Parathyroid adenoma (tissue), 2 donors: ENCODE results near the gene INPP5A.

Experiments used
- H2AFZ ChIP-seq: fragments of 300-600 bp; sonication (generic); one replicate; pipeline ENCODE4 v1.7.0; 2017; ENCODE audit warnings: antibody characterized with exemption, mild to moderate bottlenecking
- H3K27ac ChIP-seq: fragments of 300-600 bp; sonication (generic); one replicate; pipeline ENCODE4 v1.7.0; 2017
- H3K27me3 ChIP-seq: fragments of 300-600 bp; sonication (generic); one replicate; pipeline ENCODE4 v1.7.0; 2017; ENCODE audit warnings: low read length; ENCODE audit not compliant: control insufficient read depth, insufficient read depth
- H3K36me3 ChIP-seq: fragments of 300-600 bp; sonication (generic); one replicate; pipeline ENCODE4 v1.7.0; 2017; ENCODE audit warnings: low read length; ENCODE audit not compliant: control insufficient read depth, insufficient read depth
- H3K4me1 ChIP-seq: fragments of 300-600 bp; sonication (generic); one replicate; pipeline ENCODE4 v1.7.0; 2017; ENCODE audit warnings: control low read depth
- H3K4me2 ChIP-seq: fragments of 300-600 bp; sonication (generic); one replicate; pipeline ENCODE4 v1.7.0; 2017; ENCODE audit warnings: low read length
- H3K4me3 ChIP-seq: fragments of 300-600 bp; sonication (generic); one replicate; pipeline ENCODE4 v1.7.0; 2017; ENCODE audit warnings: low read depth, low read length
- H3K79me2 ChIP-seq: fragments of 300-600 bp; sonication (generic); one replicate; pipeline ENCODE4 v1.7.0; 2017; ENCODE audit warnings: control low read depth
- H3K9ac ChIP-seq: fragments of 300-600 bp; sonication (generic); one replicate; pipeline ENCODE4 v1.7.0; 2017; ENCODE audit warnings: mild to moderate bottlenecking
- H3K9me3 ChIP-seq: fragments of 300-600 bp; sonication (generic); one replicate; pipeline ENCODE4 v1.7.0; 2017; ENCODE audit warnings: low read length; ENCODE audit not compliant: control insufficient read depth
- CTCF ChIP-seq: fragments of 300-600 bp; sonication (generic); IDR thresholded peaks from one replicate; pipeline ENCODE4 v1.7.0; 2017; ENCODE audit warnings: antibody characterized with exemption, mild to moderate bottlenecking
- donor health status: primary hyperparathyroidism.

INPP5A gene

DNA sequence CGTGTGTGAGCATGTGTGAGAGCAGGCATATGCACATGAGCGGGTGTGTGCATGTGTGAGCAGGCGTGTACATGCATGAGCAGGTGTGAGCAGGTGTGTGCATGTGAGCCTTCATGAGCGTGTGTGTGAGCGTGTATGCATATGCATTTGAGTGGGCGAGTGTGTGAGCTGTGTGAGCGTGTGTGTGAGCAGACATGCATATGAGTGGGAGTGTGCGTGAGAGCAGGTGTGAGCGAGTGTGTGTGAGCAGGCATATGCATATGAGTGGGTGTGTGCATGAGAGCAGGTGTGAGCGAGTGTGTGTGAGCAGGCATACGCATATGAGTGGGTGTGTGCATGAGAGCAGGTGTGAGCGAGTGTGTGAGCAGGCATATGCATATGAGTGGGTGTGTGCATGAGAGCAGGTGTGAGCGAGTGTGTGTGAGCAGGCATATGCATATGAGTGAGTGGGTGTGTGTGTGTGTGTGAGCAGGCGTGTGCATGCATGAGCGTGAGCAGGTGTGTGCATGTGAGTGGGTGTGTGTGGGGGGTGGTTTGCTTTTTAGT is 217.7 kb downstream of the INPP5A start:
- no peaks in the 10 kb centered on the region for H3K4me1 ChIP-seq
- H3K36me3 ChIP-seq = no peaks in the 10 kb centered on the region
- no peak overlapping the region for H3K27ac ChIP-seq
- no peaks in the 10 kb centered on the region for H3K9me3 ChIP-seq
- no peak overlapping the region for H2AFZ ChIP-seq
- H3K4me3 ChIP-seq = no peak overlapping the region
- TF ChIP-seq CTCF = no peak
- no peak overlapping the region for H3K4me2 ChIP-seq
- H3K27me3 ChIP-seq = no peaks in the 10 kb centered on the region
- no peaks in the 10 kb centered on the region for H3K79me2 ChIP-seq
- no peak overlapping the region for H3K9ac ChIP-seq

DNA sequence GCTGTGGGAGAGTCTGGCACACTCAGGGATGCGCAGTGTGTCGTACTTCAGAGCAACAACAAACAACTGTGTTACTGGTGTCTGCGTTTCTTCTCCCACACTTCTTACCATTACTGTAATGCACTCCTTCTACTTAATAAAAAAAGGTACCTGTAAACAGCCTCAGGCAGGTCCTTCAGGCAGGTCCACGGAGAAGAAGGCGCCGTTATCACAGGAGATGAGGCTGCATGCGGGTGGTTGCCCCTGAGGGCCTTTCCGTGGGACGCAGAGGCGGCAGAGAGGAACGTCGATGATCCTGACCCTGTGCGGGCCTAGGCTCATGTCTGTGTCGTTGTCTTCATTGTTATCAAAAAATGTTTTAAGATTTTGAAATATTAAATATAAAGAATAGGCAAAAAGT is 219.0 kb downstream of the INPP5A start:
- H3K4me2 ChIP-seq = no peak overlapping the region
- TF ChIP-seq CTCF = no peak
- H3K4me1 ChIP-seq = no peaks in the 10 kb centered on the region
- H3K4me3 ChIP-seq = no peak overlapping the region
- no peaks in the 10 kb centered on the region for H3K9me3 ChIP-seq
- no peaks in the 10 kb centered on the region for H3K36me3 ChIP-seq
- H2AFZ ChIP-seq = no peak overlapping the region
- no peaks in the 10 kb centered on the region for H3K79me2 ChIP-seq
- no peak overlapping the region for H3K9ac ChIP-seq
- no peak overlapping the region for H3K27ac ChIP-seq
- no peaks in the 10 kb centered on the region for H3K27me3 ChIP-seq

GRCh38 chr10:132757171-132757570 is 219.6 kb downstream of the INPP5A start:
- Histone ChIP-seq H2AFZ (no peak overlapping the region), H3K9me3 (no peaks in the 10 kb centered on the region), H3K36me3 (no peaks in the 10 kb centered on the region), H3K4me1 (no peaks in the 10 kb centered on the region), H3K79me2 (no peaks in the 10 kb centered on the region), H3K9ac (no peak overlapping the region), H3K27me3 (no peaks in the 10 kb centered on the region), H3K4me3 (no peak overlapping the region), H3K27ac (no peak overlapping the region), H3K4me2 (no peak overlapping the region)
- no peak for TF ChIP-seq CTCF

DNA sequence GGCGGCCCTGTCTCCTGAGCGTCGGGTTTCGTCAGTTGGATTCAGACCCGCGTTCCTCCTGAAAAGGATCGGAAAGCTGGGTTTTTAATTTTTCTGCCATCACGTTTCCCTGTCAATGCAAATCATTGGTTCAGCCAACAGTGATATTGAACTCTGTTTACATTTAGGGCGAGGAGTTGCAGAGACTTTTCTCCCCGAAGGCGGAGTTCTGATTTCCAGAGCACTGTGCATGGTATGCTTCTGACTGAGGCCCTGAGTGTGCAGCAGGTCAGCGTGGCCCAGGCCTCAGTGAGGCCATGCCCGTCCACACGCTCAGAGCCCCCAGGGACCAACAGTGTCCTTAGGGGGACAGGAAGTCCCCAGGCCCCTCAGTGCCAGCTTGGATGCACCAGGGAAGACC is 221.3 kb downstream of the INPP5A start:
- H3K27me3 ChIP-seq = no peaks in the 10 kb centered on the region
- H3K27ac ChIP-seq = no peak overlapping the region
- no peaks in the 10 kb centered on the region for H3K4me1 ChIP-seq
- no peaks in the 10 kb centered on the region for H3K9me3 ChIP-seq
- no peaks in the 10 kb centered on the region for H3K36me3 ChIP-seq
- no peak overlapping the region for H3K4me2 ChIP-seq
- H3K4me3 ChIP-seq = no peak overlapping the region
- TF ChIP-seq CTCF = no peak
- H2AFZ ChIP-seq = no peak overlapping the region
- no peak overlapping the region for H3K9ac ChIP-seq
- no peaks in the 10 kb centered on the region for H3K79me2 ChIP-seq

DNA sequence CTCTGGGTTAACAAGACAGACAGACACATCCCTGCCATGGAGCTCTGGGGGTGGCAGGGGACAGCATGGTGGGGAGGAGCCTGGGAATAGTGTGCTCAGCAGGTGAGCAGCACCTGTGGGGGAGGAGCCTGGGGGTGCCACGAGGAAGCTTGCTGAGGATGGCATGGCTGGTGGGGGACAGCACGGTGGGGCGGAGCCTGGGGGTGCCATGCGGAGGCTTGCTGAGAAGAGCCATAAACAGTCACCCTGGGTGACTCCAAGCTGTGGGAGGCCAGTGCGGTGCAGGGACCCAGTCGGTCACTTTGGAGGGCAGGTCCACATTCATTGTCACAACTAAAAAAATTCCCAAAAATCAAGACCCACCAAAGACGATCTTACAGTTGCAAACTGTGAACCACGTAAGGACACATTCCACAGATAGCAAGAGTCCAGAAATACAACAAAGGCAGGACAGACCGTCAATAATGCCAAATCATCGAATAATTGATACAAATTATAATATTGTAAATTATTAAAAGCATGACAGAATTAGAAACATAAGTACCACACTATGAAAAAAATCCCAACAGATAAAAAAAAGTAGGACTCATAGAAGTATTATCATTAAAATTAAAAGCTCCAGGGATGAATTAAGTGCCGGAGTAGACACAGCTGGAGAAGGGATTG is 223.9 kb downstream of the INPP5A start:
- H3K79me2 ChIP-seq = no peaks in the 10 kb centered on the region
- no peak for TF ChIP-seq CTCF
- no peaks in the 10 kb centered on the region for H3K27me3 ChIP-seq
- H3K4me3 ChIP-seq = no peak overlapping the region
- no peaks in the 10 kb centered on the region for H3K36me3 ChIP-seq
- H2AFZ ChIP-seq = no peak overlapping the region
- H3K4me1 ChIP-seq = no peaks in the 10 kb centered on the region
- H3K4me2 ChIP-seq = no peak overlapping the region
- H3K9me3 ChIP-seq = no peaks in the 10 kb centered on the region
- H3K27ac ChIP-seq = no peak overlapping the region
- H3K9ac ChIP-seq = no peak overlapping the region
